ENCODE measurements around the gene NCAPG2.
"Not testable (repeated sequence)": the region's sequence is repeated elsewhere in the genome, so short reads cannot be mapped to it uniquely, and the experiment has no call there.

The NCAPG2 gene

DNA sequence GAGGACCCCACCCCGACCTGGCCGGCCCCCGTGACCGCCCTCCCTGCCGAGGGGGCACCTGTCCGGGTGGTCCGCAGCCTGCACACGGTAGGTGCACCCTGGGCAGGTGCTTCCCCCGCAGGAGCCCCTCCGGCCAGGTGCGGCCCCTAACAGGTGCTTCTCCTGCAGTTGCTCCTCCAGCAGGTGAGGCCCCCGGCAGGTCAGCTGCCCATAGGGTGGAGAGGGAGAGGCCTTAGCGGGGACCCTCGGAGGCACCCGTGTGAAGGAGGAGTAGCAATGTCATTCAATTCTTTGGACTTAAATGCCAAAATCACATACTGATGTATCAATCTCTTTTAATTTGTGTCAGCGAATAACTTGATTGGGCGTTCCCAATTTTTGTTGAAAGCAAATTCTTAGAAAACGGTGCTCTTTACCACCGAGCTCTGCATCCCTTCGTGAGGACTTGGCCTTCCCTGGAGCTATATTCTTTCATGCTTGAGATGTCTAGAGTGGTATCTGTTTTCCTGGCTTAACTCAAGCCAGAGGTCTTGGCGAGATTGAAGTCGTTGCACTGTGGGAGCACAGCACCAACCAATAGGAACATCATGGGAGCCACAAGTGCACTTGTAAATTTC, 738 bp upstream of the NCAPG2 start:
- DNase-seq (ENCODE audit: low read depth) = no peak

DNA sequence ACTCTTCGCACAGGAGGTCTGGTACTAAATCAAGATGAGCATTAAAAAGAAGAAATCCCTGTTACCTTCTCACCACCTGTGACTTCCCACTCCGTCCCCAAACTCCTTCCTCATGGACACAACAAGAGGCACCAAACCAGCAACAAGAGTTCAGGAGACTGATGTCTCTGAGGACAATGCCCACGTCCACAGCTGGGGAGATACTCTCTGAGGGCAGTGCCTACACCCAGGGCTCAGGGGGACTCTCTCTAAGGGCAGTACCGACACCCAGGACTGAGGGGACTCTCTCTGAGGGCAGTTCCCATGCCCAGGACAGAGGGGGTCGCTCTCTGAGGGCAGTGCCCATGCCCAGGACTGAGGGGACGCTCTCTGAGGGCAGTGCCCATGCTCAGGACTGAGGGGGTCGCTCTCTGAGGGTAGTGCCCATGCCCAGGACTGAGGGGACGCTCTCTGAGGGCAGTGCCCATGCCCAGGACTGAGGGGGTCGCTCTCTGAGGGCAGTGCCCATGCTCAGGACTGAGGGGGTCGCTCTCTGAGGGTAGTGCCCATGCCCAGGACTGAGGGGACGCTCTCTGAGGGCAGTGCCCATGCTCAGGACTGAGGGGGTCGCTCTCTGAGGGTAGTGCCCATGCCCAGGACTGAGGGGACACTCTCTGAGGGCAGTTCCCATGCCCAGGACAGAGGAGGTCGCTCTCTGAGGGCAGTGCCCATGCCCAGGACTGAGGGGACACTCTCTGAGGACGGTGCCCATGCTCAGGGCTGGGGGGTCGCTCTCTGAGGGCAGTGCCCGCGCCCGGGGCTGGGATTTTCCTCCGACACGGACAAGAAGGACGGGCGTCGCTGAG, 703 bp downstream of the NCAPG2 start:
- DNase-seq (ENCODE audit: low read depth) = not testable (repeated sequence)

- no peak for DNase-seq (ENCODE audit: low read depth)
These were observed 1.7 kb downstream of the NCAPG2 start for GRCh38 chr7:158702944-158703343.

GRCh38 chr7:158702196-158702595, 2.4 kb downstream of the NCAPG2 start:
- DNase-seq (ENCODE audit: low read depth) = no peak

DNA sequence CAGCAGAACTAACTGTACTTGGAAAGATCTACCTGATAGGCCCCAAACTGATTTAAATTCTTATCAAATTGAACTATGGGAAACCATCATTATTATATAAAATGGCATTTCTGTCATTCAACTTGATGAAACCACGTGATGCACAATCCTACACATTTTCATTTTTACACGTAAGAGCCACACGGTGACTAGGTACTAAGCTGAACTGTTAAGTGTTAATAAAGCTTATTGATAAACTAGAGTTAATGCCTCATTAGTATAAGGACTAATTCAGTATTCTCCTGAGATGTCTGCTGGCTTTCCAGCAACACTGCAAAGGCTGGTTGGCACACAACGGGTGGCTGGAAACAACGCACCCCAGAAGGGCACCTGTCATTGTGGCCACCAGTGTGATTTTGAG, 4.6 kb downstream of the NCAPG2 start:
- DNase-seq (ENCODE audit: low read depth) = no peak

DNA sequence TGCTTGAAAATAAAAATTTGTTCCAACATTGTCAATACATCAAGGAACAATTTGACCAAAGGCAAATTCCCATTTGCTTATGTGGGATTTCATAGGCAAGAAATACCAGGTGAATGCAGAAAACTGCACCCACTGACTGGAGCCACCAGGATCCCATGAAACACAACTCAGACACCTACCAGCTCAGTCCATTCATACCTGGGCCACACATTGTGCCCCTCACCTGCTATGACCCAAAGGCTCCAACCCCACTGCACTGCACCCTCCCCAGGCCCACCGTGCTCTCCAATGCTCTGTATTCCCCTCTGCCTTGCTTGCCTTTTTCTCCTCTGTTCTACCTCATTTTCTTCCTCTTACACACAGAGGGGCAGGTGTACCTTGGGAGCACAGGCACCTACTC, 5.3 kb downstream of the NCAPG2 start:
- DNase-seq (ENCODE audit: low read depth) = no peak

DNA sequence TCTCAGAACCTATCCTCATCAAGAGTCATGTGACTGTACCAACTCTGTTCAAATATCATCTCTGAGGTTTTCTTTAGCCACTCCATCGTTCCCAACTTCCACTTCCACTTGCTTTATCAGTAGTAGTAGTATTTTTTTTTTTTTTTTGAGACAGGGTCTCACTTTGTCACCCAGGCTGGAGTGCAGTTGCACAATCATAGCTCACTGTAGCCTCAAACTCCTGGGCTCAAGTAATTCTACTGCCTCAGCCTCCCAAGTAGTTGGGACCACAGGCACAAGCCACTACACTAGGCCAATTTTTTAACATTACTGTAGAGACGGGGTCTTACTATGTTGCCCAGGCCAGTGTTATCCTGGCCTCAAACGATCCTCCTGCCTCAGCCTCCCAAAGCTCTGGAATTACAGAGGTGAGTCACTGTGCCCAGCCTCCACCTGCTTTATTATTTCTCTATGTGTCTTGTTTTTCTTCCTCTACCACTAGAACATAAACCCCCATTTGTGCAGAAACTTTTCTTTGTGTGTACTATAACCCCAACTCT, 5.9 kb downstream of the NCAPG2 start:
- DNase-seq (ENCODE audit: low read depth) = no peak

GRCh38 chr7:158697597-158697996, 7.0 kb downstream of the NCAPG2 start:
- DNase-seq (ENCODE audit: low read depth) = not testable (repeated sequence)

DNA sequence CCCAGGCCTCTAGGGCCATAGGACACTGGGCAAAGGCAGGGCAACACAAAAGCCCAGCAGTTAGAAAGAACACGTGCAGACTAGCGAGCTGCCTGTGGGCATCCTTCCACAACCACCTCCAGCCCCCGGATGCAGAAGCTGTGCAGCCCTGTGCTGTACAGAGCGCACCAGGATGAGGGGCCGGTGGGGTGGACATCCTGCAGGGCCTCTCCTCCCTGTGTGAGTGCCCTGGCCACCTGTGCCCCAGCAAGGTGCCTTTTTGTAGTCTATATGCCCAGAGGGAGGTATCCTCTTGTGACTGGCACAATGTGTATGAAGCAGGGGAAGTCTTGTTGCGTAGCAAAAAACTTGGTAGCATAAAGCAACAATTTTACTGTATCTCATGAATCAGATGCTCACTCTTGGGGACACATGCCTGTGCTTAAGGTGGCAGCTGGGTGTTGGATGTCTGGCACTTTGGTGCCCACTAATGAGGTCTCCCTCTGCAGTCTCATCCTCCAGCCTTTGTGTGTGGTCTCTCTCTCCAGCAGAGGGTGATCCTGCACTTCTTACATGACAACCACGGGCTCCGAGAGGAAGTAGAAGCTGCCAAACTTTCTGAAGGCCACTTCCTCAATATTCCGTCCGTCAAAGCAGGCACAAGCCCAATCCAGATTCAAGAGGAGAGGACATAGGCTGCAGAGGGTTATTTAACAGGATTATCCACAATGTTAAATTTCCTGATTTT, 8.7 kb downstream of the NCAPG2 start:
- DNase-seq (ENCODE audit: low read depth) = no peak

- DNase-seq (ENCODE audit: low read depth) = no peak
These were observed 9.5 kb downstream of the NCAPG2 start for GRCh38 chr7:158695056-158695455.

- no peak for DNase-seq (ENCODE audit: low read depth)
These were observed 10.0 kb downstream of the NCAPG2 start for GRCh38 chr7:158694650-158695049.

GRCh38 chr7:158689488-158689887, 15.1 kb downstream of the NCAPG2 start:
- no peak for DNase-seq (ENCODE audit: low read depth)

GRCh38 chr7:158687406-158687805, 17.2 kb downstream of the NCAPG2 start:
- DNase-seq (ENCODE audit: low read depth) = no peak

DNA sequence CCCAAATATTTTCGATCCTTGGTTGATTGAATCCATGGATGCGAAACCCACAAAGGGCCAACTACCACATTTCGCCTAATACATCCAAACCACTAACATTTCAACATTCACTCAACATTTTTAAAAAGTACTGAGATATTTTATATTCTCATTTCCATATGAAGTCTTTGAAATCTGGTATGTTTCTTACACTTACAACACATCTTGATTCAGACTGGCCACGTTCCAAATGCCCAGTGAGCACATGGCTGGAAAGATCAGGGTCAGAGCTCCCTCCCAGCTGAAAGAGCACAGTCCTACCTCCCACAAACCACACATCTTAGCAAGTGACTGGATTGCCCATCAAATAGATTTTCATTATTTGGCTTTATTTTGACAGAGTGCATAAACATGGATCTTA, 18.9 kb downstream of the NCAPG2 start:
- DNase-seq (ENCODE audit: low read depth) = no peak

- DNase-seq (ENCODE audit: low read depth) = no peak
These were observed 20.3 kb downstream of the NCAPG2 start for GRCh38 chr7:158684329-158684728.

- no peak for DNase-seq (ENCODE audit: low read depth)
These were observed 21.1 kb downstream of the NCAPG2 start for GRCh38 chr7:158683541-158683940.

DNA sequence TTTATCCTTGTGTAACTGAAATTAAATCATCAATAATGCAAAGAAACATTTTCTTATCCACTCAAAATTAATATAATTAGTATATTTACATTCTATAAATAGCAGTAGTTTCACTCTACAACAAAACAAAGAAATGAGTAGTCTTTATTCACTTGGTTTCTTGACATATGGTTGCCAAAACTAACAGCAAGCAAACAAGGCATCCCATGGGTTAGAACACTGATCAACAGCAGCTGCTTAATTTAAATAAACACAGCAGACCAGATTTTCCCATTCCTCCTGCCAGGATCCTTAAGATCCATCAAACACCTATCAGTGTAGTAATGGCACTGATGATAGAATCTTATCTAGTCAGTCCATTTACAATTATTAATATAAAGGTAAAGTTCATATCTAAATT, 22.1 kb downstream of the NCAPG2 start:
- DNase-seq (ENCODE audit: low read depth) = no peak

- no peak for DNase-seq (ENCODE audit: low read depth)
These were observed 23.9 kb downstream of the NCAPG2 start for GRCh38 chr7:158680754-158681153.

GRCh38 chr7:158676906-158677305, 27.7 kb downstream of the NCAPG2 start:
- DNase-seq (ENCODE audit: low read depth) = no peak

GRCh38 chr7:158676171-158676840, 28.3 kb downstream of the NCAPG2 start:
- DNase-seq (ENCODE audit: low read depth) = no peak

DNA sequence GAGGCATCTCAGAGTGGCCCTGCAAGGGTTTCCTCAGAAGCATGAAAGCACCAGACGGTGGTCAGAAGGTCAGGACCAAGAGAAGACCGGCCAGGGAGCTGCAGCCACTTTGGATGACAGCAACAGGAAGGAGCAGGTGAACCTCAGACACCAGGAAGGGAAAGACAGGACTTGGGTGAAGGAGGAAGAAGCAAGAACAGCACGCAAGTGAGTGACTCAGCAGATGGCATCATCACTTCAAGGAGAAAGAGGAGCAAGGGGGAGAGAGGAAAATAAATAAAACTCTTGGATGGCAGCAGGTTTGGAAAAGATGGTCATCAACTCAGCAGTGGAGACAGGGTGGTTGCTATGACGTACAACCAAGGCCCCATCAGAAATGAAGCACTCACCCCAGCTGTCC, 31.6 kb downstream of the NCAPG2 start:
- no peak for DNase-seq (ENCODE audit: low read depth)

- DNase-seq (ENCODE audit: low read depth) = not testable (repeated sequence)
These were observed 36.5 kb downstream of the NCAPG2 start for GRCh38 chr7:158668086-158668485.

Data from activated T-helper 9 cell treated with anti-CD3 and anti-CD28 coated beads, Interleukin-2, amount 50 U/mL, for 16 hours (primary cell).